Activated T-cell treated with anti-CD3 and anti-CD28 coated beads for 48 hours (primary cell): Measurements from ENCODE around the gene SYTL2.

ENCODE experiments used
- DNase-seq: peaks from one replicate; pipeline ENCODE4 v3.0.0-alpha.2; 2020; ENCODE audit warnings: low read depth

The SYTL2 gene

DNA sequence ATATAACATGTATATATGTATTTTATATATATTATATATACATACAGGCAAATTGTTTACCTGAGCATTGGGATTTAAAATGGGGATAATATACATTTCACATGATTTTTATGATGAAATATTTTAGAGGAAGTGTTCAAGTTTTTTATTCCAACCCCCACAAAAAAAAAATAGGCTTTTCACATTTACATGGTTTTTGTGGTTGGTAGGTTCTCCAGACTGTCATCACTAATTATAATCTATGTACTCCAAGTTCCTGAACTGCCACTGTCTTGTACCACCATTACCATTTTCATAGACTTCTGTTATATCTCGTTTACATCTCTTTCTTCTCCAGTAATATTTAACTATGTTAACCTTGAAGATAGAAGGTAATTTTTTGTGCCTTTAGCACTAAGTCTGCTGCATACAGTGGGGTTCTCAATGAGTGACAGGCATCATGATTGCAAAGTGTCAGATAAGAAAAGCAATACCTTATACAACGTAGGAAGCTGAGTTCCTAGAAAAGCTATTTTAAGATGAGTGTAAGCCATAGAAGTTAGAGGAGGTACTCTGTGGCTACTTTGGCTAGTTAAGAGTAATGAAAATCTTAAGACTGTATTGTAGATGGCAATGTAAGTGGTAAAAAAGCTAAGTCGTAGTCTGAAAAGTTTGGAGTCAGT lies 158.0 kb downstream of the SYTL2 start:
- no peak for DNase-seq

DNA sequence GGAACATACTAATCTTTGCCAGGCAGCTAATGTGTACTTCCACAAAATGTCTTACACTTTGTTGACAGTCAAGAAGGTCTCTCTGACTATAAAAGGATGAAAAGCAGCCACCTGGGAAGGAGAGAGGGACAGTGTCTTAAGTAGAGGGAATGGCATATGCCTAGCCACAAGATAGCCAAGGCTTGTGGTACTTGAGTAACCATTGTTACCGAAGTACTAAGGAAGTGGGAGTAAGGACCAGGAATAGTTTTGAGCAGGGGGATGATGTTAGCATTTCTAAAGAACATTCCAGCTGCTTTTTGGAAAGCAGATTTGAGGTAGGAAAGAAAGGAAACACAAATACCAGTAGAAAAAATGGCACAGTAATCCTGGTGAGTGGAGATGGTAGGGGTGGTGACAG lies 159.8 kb downstream of the SYTL2 start:
- DNase-seq = no peak

DNA sequence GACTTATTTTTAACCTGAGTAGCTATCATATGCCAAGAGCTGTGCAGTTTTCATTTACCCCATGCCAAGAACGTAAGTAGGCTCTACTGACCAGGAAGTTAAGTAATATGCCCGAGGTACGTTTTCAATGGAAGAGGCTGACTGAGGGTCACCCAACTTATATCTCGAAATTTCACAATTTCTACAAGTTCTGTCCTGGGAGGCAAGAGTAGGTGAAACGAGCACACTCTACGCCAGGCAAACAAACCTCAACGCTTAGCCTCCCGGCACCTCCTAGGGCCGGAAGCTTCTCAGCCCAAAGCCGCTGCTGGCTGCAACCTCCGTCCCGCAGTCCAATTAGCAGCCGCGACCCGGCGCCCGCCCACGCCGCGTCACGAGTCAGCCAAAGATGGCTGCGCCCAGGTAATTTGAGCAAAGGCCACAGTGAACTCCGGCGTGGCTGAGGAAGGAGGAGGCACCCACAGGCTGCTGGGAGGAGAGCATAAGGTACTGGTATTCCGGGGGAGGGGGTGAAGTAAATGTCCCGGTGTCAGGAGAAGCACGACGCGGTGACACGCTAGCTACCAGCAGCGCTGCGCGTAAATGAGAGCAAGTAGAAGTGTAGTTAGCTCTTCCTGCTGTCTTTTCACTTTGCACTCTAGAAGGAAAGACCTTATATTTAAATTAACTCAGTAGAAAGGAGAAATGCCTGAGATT lies 163.2 kb downstream of the SYTL2 start, which contains the start of gene TMEM126A:
Gene TMEM126A (plus strand): TSS at position 364 of the 696 bp plus-strand sequence. CDS start 2,289 bp downstream, outside the sequence.
- peak; percentile 89 for DNase-seq

DNA sequence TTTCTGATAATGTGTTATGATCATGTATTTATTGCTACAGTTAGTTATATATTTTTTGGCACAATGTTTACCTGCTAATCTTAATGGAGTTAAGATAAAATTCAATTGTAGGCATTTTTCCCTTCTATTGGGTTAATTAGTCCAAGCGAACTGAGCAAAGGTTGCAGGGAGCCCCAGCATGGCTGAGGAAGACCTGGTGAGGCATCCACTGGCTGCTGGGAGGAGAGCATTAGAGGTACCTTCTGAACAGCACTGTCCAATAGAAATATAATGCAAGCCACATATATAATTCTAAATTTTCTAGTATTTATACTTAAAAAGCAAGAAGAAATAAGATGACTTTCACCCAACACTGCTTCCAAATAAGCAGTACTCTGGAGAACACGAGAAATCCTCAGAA lies 163.9 kb downstream of the SYTL2 start:
- DNase-seq = no peak
